IPS DF 4.7 (cell line): ENCODE measurements around the gene RPLP2.

Source experiments
- DNase-seq: peaks from one replicate; pipeline ENCODE4 v3.0.0-alpha.2; 2013; ENCODE audit warnings: low spot score; ENCODE audit errors: extremely low read depth

RPLP2 gene

GRCh38 chr11:834371-835316 lies 24.9 kb downstream of the RPLP2 start:
- no peak for DNase-seq

- no peak for DNase-seq
Measured at GRCh38 chr11:836274-836673, 26.5 kb downstream of the RPLP2 start.

GRCh38 chr11:836700-837099 lies 26.9 kb downstream of the RPLP2 start:
- no peak for DNase-seq

- no peak for DNase-seq
Measured at GRCh38 chr11:837189-837989, 27.6 kb downstream of the RPLP2 start.

- DNase-seq, result no peak
Measured at GRCh38 chr11:837990-838307, 28.2 kb downstream of the RPLP2 start.

- no peak for DNase-seq
Measured at GRCh38 chr11:838441-839279, 28.9 kb downstream of the RPLP2 start.

GRCh38 chr11:839280-839623 lies 29.5 kb downstream of the RPLP2 start:
- no peak for DNase-seq

GRCh38 chr11:839875-840617 lies 30.3 kb downstream of the RPLP2 start:
- DNase-seq, result no peak

GRCh38 chr11:841981-842369 lies 32.2 kb downstream of the RPLP2 start:
- no peak for DNase-seq

GRCh38 chr11:842370-843002 lies 32.7 kb downstream of the RPLP2 start, which contains the start of the genes POLR2L and TSPAN4:
TSS of gene POLR2L (minus strand) at chr11:842529. CDS start at chr11:842508, 21 bp downstream.
TSS of gene TSPAN4 (plus strand) at chr11:842852. CDS start at chr11:850305, 7,453 bp downstream.
- no peak for DNase-seq

- no peak for DNase-seq
Measured at GRCh38 chr11:843086-843734, 33.4 kb downstream of the RPLP2 start.

- no peak for DNase-seq
Measured at GRCh38 chr11:843818-844692, 34.3 kb downstream of the RPLP2 start.

GRCh38 chr11:844693-845644 lies 35.2 kb downstream of the RPLP2 start:
- DNase-seq, result no peak

- DNase-seq, result no peak
Measured at GRCh38 chr11:845872-846495, 36.2 kb downstream of the RPLP2 start.

- no peak for DNase-seq
Measured at GRCh38 chr11:846496-847098, 36.8 kb downstream of the RPLP2 start.

GRCh38 chr11:847876-848275 lies 38.1 kb downstream of the RPLP2 start:
- DNase-seq, result no peak

GRCh38 chr11:848380-848931 lies 38.7 kb downstream of the RPLP2 start:
- no peak for DNase-seq
